ENCODE results near the gene HERPUD1.

The HERPUD1 gene

GRCh38 chr16:56903866-56904265 is 28.1 kb upstream of the HERPUD1 start:
- no peak overlapping the region for H3K9ac ChIP-seq (ENCODE audit: low read depth, low read length, poor library complexity, severe bottlenecking)
- no peak overlapping the region for H3K4me3 ChIP-seq (ENCODE audit: low read length, poor library complexity, severe bottlenecking)
- no peak overlapping the region for H3K4me2 ChIP-seq (ENCODE audit: low read depth, low read length, poor library complexity, severe bottlenecking)
- H3K4me1 ChIP-seq (ENCODE audit: insufficient read depth, low read length, poor library complexity, severe bottlenecking) = no peaks in the 10 kb centered on the region
- H4K20me1 ChIP-seq (ENCODE audit: insufficient read depth, low read length, poor library complexity, severe bottlenecking) = no peaks in the 10 kb centered on the region
- no peak for TF ChIP-seq EZH2phosphoT487 (IDR thresholded peaks at IDR 0.05; ENCODE audit: borderline replicate concordance)
- no peak for TF ChIP-seq CTCF (conservative IDR thresholded peaks at IDR 0.05; ENCODE audit: low read length)
- no peaks in the 10 kb centered on the region for H3K9me3 ChIP-seq (ENCODE audit: insufficient read depth, low read depth, low read length)
- no peaks in the 10 kb centered on the region for H3K79me2 ChIP-seq (ENCODE audit: insufficient read depth, low read length)
- H3K27me3 ChIP-seq (ENCODE audit: insufficient read depth, low read length, poor library complexity, severe bottlenecking) = no peaks in the 10 kb centered on the region
- H2AFZ ChIP-seq (ENCODE audit: low read length) = no peak overlapping the region
- H3K36me3 ChIP-seq (ENCODE audit: insufficient read depth, low read length) = no peaks in the 10 kb centered on the region
- H3F3A ChIP-seq (ENCODE audit: low read depth) = no peaks in the 10 kb centered on the region
- H3K9me2 ChIP-seq (replicated peaks; ENCODE audit: low read depth, low read length) = no peaks in the 10 kb centered on the region

GRCh38 chr16:56907401-56907800 is 24.5 kb upstream of the HERPUD1 start:
- no peaks in the 10 kb centered on the region for H3F3A ChIP-seq (ENCODE audit: low read depth)
- H3K4me3 ChIP-seq (ENCODE audit: low read length, poor library complexity, severe bottlenecking) = no peak overlapping the region
- H3K4me2 ChIP-seq (ENCODE audit: low read depth, low read length, poor library complexity, severe bottlenecking) = no peak overlapping the region
- no peak for TF ChIP-seq CTCF (conservative IDR thresholded peaks at IDR 0.05; ENCODE audit: low read length)
- no peak for TF ChIP-seq EZH2phosphoT487 (IDR thresholded peaks at IDR 0.05; ENCODE audit: borderline replicate concordance)
- no peaks in the 10 kb centered on the region for H3K9me2 ChIP-seq (replicated peaks; ENCODE audit: low read depth, low read length)
- no peak overlapping the region for H3K9ac ChIP-seq (ENCODE audit: low read depth, low read length, poor library complexity, severe bottlenecking)
- H4K20me1 ChIP-seq (ENCODE audit: insufficient read depth, low read length, poor library complexity, severe bottlenecking) = no peaks in the 10 kb centered on the region
- no peaks in the 10 kb centered on the region for H3K36me3 ChIP-seq (ENCODE audit: insufficient read depth, low read length)
- no peaks in the 10 kb centered on the region for H3K27me3 ChIP-seq (ENCODE audit: insufficient read depth, low read length, poor library complexity, severe bottlenecking)
- no peak overlapping the region for H2AFZ ChIP-seq (ENCODE audit: low read length)
- no peaks in the 10 kb centered on the region for H3K79me2 ChIP-seq (ENCODE audit: insufficient read depth, low read length)
- H3K9me3 ChIP-seq (ENCODE audit: insufficient read depth, low read depth, low read length) = no peaks in the 10 kb centered on the region
- no peaks in the 10 kb centered on the region for H3K4me1 ChIP-seq (ENCODE audit: insufficient read depth, low read length, poor library complexity, severe bottlenecking)

- H3K79me2 ChIP-seq (ENCODE audit: insufficient read depth, low read length) = no peaks in the 10 kb centered on the region
- H4K20me1 ChIP-seq (ENCODE audit: insufficient read depth, low read length, poor library complexity, severe bottlenecking) = no peaks in the 10 kb centered on the region
- no peaks in the 10 kb centered on the region for H3F3A ChIP-seq (ENCODE audit: low read depth)
- H3K9me2 ChIP-seq (replicated peaks; ENCODE audit: low read depth, low read length) = no peaks in the 10 kb centered on the region
- no peak for TF ChIP-seq CTCF (conservative IDR thresholded peaks at IDR 0.05; ENCODE audit: low read length)
- TF ChIP-seq EZH2phosphoT487 (IDR thresholded peaks at IDR 0.05; ENCODE audit: borderline replicate concordance) = no peak
- no peaks in the 10 kb centered on the region for H3K36me3 ChIP-seq (ENCODE audit: insufficient read depth, low read length)
- H3K9me3 ChIP-seq (ENCODE audit: insufficient read depth, low read depth, low read length) = no peaks in the 10 kb centered on the region
- no peak overlapping the region for H3K9ac ChIP-seq (ENCODE audit: low read depth, low read length, poor library complexity, severe bottlenecking)
- no peak overlapping the region for H3K4me3 ChIP-seq (ENCODE audit: low read length, poor library complexity, severe bottlenecking)
- H3K4me1 ChIP-seq (ENCODE audit: insufficient read depth, low read length, poor library complexity, severe bottlenecking) = no peaks in the 10 kb centered on the region
- H2AFZ ChIP-seq (ENCODE audit: low read length) = no peak overlapping the region
- no peak overlapping the region for H3K4me2 ChIP-seq (ENCODE audit: low read depth, low read length, poor library complexity, severe bottlenecking)
- no peaks in the 10 kb centered on the region for H3K27me3 ChIP-seq (ENCODE audit: insufficient read depth, low read length, poor library complexity, severe bottlenecking)
Measured at GRCh38 chr16:56909527-56909979, 22.4 kb upstream of the HERPUD1 start.
